Brain microvascular endothelial cell (primary cell): ENCODE data around the gene WDR93.

Experiments
- DNase-seq: peaks from one replicate; pipeline ENCODE4 v3.0.0-alpha.2; 2020
- H3K27ac ChIP-seq: fragments of 250-450 bp; sonication (Bioruptor Pico); 2 replicates; pipeline ENCODE4 v1.5.1; 2020; ENCODE audit warnings: mild to moderate bottlenecking, moderate library complexity
- H3K27me3 ChIP-seq: fragments of 250-450 bp; sonication (Bioruptor Pico); replicated peaks from 2 replicates; pipeline ENCODE4 v1.5.1; 2020; ENCODE audit warnings: mild to moderate bottlenecking
- H3K36me3 ChIP-seq: fragments of 250-450 bp; sonication (Bioruptor Pico); replicated peaks from 2 replicates; pipeline ENCODE4 v1.5.1; 2020; ENCODE audit warnings: mild to moderate bottlenecking
- H3K4me3 ChIP-seq: 2 replicates; pipeline ENCODE4 v1.5.1; 2011; ENCODE audit warnings: low read depth, mild to moderate bottlenecking, control low read depth, low read length, moderate library complexity
- in situ Hi-C: cut with HindIII; loops from 2 replicates; pipeline ENCODE4 v1.10.0; 2017; ENCODE audit warnings: low sequenced_read_pairs, low pct_ligation_motif_present
- TF ChIP-seq, protein P1 (sequence below): IDR thresholded peaks from 2 replicates; pipeline ENCODE4 v1.5.1; 2011; ENCODE audit warnings: low read depth, mild to moderate bottlenecking, moderate library complexity, low read length, control low read depth, inconsistent platforms; ENCODE audit errors: missing control alignments

WDR93 gene

DNA sequence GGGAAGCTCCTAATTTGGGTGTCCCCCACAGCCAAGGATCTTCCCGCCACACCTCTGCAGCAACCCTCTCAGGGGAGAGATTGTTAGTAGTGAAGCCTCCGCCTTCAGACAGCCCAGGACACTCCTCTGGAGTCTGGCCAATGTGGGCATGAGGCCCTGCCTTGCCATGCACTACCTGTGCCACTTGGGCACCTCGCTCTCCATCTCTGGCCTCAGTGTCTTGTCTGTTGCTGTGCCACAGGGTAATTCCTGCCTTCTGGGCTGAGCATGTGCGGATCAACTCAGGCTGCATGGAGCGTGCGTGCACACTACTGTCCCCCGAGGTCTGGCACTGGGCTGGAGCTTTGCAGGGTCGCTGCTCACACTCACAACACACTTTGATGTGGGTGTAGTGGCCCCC, 68.4 kb downstream of the WDR93 start:
- TF ChIP-seq, protein P1, sequence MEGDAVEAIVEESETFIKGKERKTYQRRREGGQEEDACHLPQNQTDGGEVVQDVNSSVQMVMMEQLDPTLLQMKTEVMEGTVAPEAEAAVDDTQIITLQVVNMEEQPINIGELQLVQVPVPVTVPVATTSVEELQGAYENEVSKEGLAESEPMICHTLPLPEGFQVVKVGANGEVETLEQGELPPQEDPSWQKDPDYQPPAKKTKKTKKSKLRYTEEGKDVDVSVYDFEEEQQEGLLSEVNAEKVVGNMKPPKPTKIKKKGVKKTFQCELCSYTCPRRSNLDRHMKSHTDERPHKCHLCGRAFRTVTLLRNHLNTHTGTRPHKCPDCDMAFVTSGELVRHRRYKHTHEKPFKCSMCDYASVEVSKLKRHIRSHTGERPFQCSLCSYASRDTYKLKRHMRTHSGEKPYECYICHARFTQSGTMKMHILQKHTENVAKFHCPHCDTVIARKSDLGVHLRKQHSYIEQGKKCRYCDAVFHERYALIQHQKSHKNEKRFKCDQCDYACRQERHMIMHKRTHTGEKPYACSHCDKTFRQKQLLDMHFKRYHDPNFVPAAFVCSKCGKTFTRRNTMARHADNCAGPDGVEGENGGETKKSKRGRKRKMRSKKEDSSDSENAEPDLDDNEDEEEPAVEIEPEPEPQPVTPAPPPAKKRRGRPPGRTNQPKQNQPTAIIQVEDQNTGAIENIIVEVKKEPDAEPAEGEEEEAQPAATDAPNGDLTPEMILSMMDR: no peak
- in situ Hi-C loops: no loop called here
- Histone ChIP-seq H3K27ac (no peak overlapping the region), H3K36me3 (no peaks in the 10 kb centered on the region), H3K27me3 (no peaks in the 10 kb centered on the region), H3K4me3 (no peak overlapping the region)
- DNase-seq: no peak

DNA sequence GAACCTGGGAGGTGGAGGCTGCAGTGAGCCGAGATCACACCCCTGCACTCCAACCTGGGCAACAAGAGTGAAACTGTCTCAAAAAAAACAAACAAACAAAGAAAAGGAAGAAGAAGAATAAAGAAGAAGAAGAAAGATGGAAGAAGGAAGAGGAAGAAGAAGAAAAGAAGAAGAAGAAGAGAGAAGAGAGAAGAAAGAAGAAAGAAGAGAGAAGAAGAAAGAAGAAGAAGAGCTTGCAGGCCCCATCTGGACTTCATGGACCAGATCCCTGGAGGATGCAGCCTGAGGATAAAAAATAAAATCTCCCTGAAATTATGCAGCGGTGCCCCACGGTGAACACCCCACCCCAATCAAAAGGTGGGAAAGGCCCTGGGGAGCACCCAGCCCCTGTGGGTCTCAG, 69.2 kb downstream of the WDR93 start:
- TF ChIP-seq, protein P1: no peak
- no peak for DNase-seq
- Histone ChIP-seq H3K27ac (no peak overlapping the region), H3K36me3 (no peaks in the 10 kb centered on the region), H3K27me3 (no peaks in the 10 kb centered on the region), H3K4me3 (no peak overlapping the region)
- in situ Hi-C loops: loop anchor here (5.0 kb wide), 1 partner anchor 117 kb away; no protein-coding TSS in a partner anchor

DNA sequence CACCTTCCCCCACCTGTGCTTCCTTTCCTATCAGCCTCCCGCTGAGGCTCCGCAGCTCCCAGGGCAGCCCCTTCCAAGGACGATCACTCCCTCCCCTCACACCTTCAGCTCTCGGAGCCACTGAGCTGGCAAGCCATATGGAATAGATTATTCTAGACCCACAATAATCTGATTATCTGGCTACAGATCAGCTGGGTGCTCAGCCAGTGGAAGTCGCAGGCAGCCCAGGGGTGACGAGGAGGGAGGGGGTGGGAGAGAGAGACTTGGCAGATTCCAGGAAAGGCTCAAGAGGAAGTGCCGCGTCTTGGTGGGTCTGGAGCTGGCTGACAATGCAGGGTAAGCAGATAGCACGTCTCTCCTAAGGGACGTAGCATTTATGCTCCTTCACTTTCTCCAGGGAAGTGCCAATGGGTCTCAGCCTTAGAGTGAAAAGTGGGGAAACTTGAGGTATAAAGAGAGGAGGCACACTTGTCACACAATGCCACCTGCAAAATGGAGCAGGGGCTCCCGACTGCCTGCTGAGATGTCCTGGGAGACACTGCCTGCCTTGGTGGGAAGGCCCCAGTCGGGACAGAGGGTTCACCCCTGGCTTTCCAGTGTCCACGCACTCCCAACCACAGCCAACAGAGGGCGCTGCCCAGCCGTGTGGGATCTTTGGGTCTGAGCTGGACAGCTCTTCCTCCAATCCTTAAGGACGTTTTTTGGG, 69.8 kb downstream of the WDR93 start:
- TF ChIP-seq, protein P1: peak; percentile 99
- in situ Hi-C loops: loop anchor here (5.0 kb wide), 1 partner anchor 117 kb away; no protein-coding TSS in a partner anchor
- peak; percentile 51 for DNase-seq

DNA sequence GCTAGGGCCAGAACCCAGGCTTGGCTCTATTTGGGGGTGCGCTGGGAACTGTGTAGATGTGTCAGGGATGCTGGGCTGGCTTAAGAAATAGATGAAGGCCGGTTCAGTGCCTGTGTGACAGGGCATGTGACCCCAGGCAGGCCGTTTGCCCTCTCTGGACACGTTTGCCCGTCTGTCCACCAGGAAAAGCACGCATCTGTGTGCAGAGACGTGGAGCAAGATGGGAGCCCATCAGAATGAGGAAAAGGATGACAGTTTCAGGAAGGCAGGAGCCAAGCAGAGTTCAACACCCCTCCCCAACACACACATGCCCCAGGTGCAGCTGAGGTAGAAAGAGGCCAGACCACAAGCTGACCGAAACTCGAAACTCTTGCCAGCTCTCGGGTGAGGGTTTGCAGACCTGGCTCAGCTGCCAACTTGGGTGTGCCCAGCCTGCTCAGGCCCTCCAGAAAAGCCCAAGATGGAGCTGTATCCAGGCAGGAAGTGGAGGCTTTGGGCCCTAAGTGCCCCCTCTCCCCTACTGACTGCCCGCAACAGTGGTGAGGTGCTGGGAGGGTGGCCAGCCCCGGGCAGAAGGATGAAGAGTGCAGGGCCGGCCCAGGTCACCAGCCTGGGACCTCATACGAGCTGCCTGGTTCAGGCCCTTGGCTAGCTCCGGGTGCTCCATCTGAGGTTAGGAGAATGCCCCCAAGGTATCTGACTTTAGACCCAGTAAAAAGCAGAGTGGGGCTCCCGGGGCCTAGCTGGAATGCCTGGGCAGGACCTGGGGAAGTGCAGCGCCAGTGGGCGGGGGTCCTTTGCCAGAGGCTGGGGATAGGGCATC, 70.6 kb downstream of the WDR93 start:
- DNase-seq: no peak
- TF ChIP-seq, protein P1: no peak
- no peaks in the 10 kb centered on the region for H3K27me3 ChIP-seq
- no peak overlapping the region for H3K4me3 ChIP-seq
- in situ Hi-C loops: loop anchor here (5.0 kb wide), 1 partner anchor 116 kb away; no protein-coding TSS in a partner anchor
- H3K27ac ChIP-seq: no peak overlapping the region
- no peaks in the 10 kb centered on the region for H3K36me3 ChIP-seq

More for the DNA sequence above, 69.8 kb downstream of the WDR93 start:
- Histone ChIP-seq H3K27ac (no peak overlapping the region), H3K36me3 (no peaks in the 10 kb centered on the region), H3K4me3 (no peak overlapping the region), H3K27me3 (no peaks in the 10 kb centered on the region)

DNA sequence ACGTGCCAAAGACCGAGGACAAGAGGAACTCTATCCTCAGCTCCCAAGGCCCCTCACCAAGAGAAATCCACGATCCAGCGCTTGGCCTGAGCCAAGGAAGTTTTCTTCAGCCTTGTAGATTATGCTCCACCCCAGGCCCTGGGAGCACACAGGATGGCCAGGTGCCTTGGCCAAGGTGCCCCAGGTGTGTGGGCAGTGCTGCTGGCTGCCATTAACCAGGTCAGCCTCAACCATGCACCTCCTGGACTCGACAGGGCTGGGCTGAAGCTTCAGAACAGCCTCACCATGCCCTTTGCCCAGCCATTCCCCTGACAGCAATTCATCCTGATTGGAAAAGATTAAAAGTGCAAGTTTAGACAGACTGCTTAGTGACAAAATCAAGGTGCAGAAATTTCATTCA, 71.3 kb downstream of the WDR93 start:
- Histone ChIP-seq H3K27me3 (no peaks in the 10 kb centered on the region), H3K4me3 (no peak overlapping the region), H3K36me3 (no peaks in the 10 kb centered on the region), H3K27ac (no peak overlapping the region)
- in situ Hi-C loops: loop anchor here (5.0 kb wide), 1 partner anchor 115 kb away; no protein-coding TSS in a partner anchor
- no peak for DNase-seq
- TF ChIP-seq, protein P1: no peak
